Activated CD8-positive, alpha-beta memory T cell treated with anti-CD3 and anti-CD28 coated beads, Interleukin-2, amount 50 U/mL, for 24 hours (primary cell): ENCODE results near the gene TNFAIP8.

Source experiments
- DNase-seq: peaks from one replicate; pipeline ENCODE4 v3.0.0-alpha.2; 2020; ENCODE audit errors: extremely low read depth

The TNFAIP8 gene

DNA sequence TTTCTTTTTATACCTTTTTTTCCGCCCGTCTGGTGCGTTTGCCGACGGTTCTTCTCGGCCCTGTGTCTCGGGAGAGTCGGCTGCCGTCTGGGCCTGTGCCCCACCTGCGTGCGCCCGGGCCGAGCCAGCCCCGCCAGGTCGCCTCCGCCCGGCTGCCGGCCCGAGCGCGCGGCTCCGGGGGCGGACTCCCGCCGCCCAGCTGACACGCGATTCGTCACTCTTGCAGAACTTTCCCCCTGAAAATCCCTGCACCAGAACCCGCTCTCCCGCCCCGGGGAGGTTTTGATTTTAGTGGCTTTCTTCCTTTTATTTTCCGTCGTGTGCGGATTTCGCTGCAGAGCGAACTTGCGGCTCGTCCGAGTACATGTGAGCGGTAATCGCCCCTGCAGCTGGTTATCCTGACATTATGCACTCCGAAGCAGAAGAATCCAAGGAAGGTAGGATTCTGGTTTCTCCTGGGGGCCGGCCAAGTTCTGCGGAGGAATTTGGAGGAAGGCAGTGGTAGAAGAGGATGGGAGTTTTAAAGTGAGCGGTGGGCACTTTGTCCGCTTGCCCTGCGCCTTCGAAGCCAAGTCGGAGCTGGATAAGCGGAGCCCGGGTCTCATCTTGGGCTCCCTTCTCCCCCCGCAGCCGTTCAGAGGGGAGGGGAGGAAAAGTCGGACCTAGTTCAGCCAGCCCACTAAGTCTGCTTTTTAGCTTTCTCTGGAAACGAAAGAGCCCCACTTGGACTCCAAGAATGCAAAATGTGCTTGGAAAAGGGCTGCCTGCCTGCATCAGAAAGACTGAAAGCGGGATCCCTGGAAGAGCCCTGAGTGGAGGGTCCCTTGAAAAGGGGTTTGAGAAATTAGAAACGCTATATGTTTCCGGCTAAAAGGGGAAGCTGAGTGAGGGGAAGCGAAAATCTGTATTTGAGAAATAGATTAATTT, at the start of gene TNFAIP8:
TSS of gene TNFAIP8 (plus strand) at position 335 of the 927 bp plus-strand sequence. CDS start at position 407, 72 bp downstream.
- DNase-seq: peak; percentile 62

GRCh38 chr5:119307170-119307569, 48.6 kb upstream of the TNFAIP8 start:
- no peak for DNase-seq

GRCh38 chr5:119309326-119309725, 46.5 kb upstream of the TNFAIP8 start:
- DNase-seq: no peak

DNA sequence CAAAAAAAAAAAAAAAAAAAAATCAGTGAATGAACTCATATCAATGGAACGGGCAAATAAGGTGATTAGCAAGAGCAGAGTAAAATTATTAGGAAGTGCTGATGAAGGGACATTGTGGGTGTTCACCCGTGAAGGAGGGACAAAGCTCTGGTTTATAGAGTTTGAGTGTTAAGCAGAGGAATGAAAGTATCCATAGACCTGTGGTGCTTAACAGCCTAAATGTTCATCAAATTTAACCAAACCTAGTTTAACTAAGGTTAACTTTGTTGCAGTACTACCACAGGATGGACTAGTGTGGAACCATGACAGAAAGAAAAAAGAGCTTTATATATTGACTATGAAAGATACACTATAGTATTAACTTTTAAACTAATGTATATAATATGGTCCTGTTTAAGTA, 44.1 kb upstream of the TNFAIP8 start:
- no peak for DNase-seq

DNA sequence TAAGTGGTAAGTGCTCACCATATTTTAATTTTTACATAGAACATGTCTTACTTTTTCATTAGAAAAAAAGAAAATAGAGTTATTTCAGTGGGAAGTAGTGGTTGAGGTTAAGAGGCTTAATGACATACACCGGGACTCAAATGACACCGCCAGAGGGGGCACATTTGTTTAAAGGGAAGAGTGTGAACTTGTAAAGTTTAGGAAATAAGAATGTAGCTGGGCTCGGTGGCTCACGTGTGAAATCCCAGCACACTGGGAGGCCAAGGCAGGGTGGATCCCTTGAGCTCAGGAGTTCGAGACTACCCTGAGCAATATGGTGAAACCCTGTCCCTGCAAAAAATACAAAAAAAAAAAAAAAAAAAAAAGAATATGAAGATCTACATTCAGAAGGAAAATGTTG, 43.4 kb upstream of the TNFAIP8 start:
- no peak for DNase-seq

- no peak for DNase-seq
Measured at GRCh38 chr5:119313197-119313596, 42.6 kb upstream of the TNFAIP8 start.

DNA sequence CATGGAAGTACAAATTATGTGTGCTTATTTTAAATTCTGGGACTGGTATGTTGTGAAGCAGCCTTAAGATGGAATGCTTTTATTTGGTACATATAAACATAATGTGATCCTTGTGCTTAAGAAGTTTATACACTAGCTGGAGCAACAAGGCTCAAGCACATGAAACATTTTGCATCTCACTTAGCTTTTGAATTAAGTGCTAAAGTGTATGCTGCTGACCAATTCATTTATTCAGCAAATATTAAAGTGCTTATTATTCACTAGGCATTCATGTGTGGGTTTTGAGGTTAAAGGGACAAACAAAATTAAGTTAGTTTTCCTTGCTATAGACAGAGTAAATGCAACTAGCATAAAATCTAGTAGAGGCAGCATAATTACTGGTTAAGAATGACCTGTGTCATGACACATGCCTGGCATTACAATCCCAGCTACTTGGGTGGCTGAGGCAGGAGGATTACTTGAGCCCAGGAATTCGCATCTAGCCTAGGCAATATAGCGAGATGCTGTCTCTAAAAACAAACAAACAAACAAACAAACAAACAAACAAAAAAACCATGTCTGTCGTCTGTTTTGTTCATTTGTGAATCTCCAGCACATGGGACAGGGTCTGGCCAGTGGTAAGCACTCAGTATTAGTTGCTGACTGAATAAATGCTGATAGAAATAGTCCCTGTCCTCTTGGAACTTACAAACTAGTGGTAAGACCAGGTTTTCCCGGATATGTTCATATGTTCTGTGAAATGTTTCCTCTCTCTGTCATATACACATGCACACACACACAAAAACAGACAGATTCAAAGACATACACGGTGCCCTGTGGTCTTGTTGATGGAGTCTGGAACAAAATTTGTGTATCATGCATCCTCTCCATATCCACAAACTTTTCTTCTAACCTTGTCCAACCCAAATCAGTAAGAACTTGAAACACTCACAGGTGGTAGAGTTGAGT, 41.9 kb upstream of the TNFAIP8 start:
- no peak for DNase-seq

- DNase-seq: no peak
Measured at GRCh38 chr5:119315516-119315949, 40.3 kb upstream of the TNFAIP8 start.

- DNase-seq: no peak
Measured at GRCh38 chr5:119316086-119316485, 39.7 kb upstream of the TNFAIP8 start.

GRCh38 chr5:119316906-119317305, 38.9 kb upstream of the TNFAIP8 start:
- DNase-seq: no peak

DNA sequence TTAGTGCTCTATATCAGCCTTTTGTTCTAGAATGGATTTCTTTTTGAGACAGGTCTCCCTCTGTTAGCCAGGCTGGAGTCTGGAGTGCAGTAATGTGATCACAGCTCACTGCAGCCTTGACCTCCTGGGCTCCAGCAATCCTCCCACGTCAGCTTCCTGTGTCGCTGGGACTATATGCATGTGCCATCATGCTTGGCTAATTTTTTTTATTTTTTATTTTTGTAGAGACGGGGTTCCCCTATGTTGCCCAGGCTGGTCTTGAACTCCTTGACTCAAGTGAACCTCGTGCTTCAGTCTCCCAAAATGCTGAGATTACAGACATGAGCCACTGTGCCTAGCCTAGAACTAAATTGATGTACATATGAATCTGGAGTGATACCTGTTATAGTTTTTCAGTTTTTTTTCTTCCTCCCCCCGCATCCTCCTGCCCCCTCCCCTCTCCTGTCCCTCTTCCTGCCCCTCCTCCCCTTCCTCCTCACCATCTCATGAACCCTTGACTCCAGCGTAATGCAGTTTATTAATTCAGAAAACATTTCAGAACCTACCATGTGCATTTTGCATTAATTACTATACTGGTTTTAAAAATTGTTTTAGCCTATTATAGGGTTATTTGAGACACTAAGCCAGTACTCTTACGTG, 37.4 kb upstream of the TNFAIP8 start:
- no peak for DNase-seq

DNA sequence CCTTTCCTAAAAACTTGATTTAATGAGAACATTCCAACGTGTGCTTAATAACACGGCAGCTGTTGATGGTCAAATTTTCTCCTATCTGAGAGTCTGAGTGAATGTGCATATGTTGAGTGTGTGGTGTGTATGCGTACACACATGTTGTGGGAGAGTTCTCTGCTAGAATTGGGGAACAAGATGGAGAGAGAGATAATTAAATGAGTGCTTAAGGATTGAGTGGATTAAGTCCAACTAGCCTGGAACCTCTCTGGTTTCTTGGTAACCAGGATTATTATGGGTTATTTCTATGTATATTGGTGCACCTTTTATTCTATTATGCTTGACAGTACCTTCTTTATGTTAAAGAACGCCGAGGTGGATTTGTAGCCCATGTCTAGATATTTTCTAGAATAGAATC, 36.4 kb upstream of the TNFAIP8 start:
- no peak for DNase-seq

DNA sequence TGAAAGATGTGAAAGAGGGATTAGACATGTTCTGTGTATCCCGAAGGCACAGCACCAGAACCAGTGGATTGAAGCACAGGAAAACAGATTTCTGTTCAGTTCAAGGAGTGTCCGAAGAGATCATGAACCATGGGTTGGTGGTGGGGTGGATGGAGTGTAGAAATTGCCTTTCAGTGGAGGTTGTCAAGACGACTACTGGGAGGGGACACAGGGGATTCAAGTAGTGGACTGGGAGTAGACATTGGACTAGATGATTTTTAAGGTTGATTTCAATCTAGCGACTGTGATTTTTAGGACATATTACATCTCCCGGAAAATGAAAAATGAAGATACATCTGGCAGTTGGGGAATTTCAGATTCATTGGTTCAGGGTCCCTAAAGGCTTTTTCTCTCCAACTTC, 35.9 kb upstream of the TNFAIP8 start:
- DNase-seq: no peak

DNA sequence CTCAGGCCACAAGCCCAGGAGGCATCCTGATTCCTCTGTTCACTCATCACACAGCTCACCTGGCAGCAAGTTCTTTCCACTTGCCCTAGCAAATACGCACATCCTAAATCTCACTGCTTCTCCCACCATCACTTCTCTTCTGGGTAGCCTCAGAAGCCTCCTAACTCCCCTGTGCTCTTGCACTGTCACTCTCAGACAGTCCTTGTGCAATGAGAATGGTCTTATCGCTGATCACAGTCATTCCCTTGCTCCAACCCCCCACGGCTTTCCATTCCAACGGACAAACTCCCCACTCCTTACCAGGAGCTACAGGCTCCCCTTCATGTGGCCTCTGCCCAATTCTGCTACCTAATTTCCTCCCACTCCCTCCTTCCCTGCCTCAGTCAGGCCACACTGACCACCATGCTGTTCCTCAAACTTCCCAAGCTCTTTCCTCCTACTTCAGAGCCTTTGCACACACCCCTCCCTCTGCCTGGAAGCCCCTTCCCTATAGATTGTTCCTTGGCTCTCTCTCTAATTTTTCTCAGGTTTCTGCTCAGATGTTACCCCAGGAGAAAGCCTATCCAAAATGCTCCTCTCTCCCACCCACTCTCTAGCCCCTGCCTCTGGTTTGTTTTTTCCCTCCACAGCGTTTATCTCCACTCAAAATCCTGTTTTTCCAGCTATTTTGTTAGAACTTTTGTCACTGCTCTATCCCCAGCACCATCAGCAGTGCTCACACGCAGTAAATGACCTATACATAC, 34.1 kb upstream of the TNFAIP8 start:
- no peak for DNase-seq

DNA sequence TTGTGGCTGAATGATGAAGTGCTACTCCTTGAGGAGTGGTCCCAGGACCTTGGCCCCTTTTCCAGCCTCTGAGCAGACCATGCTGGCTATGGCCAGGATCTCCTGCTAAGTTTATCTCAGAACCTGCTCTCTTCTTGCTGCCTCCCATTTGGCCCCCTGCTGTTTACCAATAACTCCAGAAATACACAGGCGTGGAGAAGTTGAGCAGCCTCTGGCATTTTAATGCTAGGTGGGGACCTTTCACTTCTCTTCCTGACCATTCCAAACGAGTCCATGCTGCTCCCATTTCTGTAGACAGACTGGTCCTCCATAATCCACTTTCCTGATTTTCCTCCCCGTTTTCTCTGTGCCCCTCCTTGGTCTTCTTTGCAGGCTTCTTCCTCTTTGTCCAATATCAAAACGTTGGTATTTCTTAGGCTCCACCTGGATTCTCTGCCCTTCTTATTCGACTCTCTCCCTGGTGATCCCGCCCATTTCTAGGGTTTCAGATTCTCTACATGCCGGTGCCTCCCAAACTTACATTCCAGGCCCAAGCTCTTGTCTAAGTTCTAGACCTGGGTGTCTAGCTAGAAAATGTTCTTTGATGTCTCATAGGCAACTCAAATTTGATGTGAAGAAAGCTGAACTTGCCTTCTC, 33.4 kb upstream of the TNFAIP8 start:
- DNase-seq: no peak

GRCh38 chr5:119322948-119323537, 32.8 kb upstream of the TNFAIP8 start:
- no peak for DNase-seq

GRCh38 chr5:119323601-119324000, 32.2 kb upstream of the TNFAIP8 start:
- no peak for DNase-seq

DNA sequence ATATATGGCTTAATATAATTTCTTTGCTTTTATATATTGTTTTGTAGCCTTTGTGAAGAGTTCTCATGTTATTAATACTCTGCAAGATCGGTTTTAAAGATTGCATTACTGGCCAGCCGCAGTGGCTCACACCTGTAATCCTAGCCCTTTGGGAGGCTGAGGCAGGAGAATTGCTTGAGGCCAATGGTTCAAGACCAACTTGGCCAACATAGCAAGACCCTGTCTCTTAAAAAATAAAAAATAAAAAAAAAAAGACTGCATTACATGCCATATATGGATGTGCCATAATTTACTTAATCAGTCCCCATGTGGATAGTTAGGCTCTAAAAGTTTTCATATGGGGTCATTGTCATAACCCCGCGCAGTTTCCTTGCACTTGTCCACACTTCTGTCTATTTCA, 31.0 kb upstream of the TNFAIP8 start:
- no peak for DNase-seq

- no peak for DNase-seq
Measured at GRCh38 chr5:119327018-119327417, 28.8 kb upstream of the TNFAIP8 start.
